Nephron progenitor cell (in vitro differentiated cells): ENCODE data around the gene MC2R.
A peak's percentile ranks its signal among the peaks of the same experiment; 100 is the strongest.

Experiments used
- DNase-seq: peaks from one replicate; pipeline ENCODE4 v3.0.0; 2021
- H3K27ac Mint-ChIP-seq: 2 replicates; pipeline ENCODE4 v1.8.0; 2021; ENCODE audit warnings: mild to moderate bottlenecking, moderate library complexity, mixed read lengths
- H3K27me3 Mint-ChIP-seq: 2 replicates; pipeline ENCODE4 v1.8.0; 2021; ENCODE audit warnings: mild to moderate bottlenecking, low read depth, mixed read lengths; ENCODE audit not compliant: poor library complexity
- H3K36me3 Mint-ChIP-seq: 2 replicates; pipeline ENCODE4 v1.8.0; 2021; ENCODE audit warnings: low read depth, mixed read lengths
- H3K4me1 Mint-ChIP-seq: 2 replicates; pipeline ENCODE4 v1.8.0; 2021; ENCODE audit warnings: mixed read lengths
- H3K4me3 Mint-ChIP-seq: 2 replicates; pipeline ENCODE4 v1.8.0; 2021; ENCODE audit warnings: mild to moderate bottlenecking, moderate library complexity, mixed read lengths
- H3K9me3 Mint-ChIP-seq: 2 replicates; pipeline ENCODE4 v1.8.0; 2021; ENCODE audit warnings: mild to moderate bottlenecking, moderate library complexity, mixed read lengths
- CTCF ChIP-seq: fragments of 200-600 bp; sonication (generic); IDR thresholded peaks from 2 replicates; pipeline ENCODE4 v1.5.0; 2021; ENCODE audit warnings: antibody characterized with exemption

Gene MC2R

GRCh38 chr18:13915391-13915790 lies at the start of gene MC2R:
Gene MC2R, minus strand, starts transcription at chr18:13915536. Its CDS starts 30,018 bp downstream, at chr18:13885518.
- H3K36me3 Mint-ChIP-seq, result no peaks in the 10 kb centered on the region
- no peak for TF ChIP-seq CTCF
- H3K27me3 Mint-ChIP-seq, result no peaks in the 10 kb centered on the region
- no peaks in the 10 kb centered on the region for H3K4me1 Mint-ChIP-seq
- H3K9me3 Mint-ChIP-seq, result no peaks in the 10 kb centered on the region
- no peak for DNase-seq
- H3K4me3 Mint-ChIP-seq, result no peak within 1 kb of the TSS
- H3K27ac Mint-ChIP-seq, result no peak within 1 kb of the TSS

- DNase-seq, result no peak
- Mint-ChIP-seq H3K36me3 (no peaks in the 10 kb centered on the region), H3K9me3 (peaks cover 32% of the 10 kb centered on the region), H3K4me3 (no peak overlapping the region), H3K4me1 (no peaks in the 10 kb centered on the region), H3K27me3 (no peaks in the 10 kb centered on the region), H3K27ac (no peak overlapping the region)
- no peak for TF ChIP-seq CTCF
Measured at GRCh38 chr18:13945811-13946210, 30.5 kb upstream of the MC2R start.

- Mint-ChIP-seq H3K27ac (no peak overlapping the region), H3K4me1 (no peaks in the 10 kb centered on the region), H3K4me3 (no peak overlapping the region), H3K27me3 (no peaks in the 10 kb centered on the region), H3K9me3 (peaks cover 21% of the 10 kb centered on the region), H3K36me3 (no peaks in the 10 kb centered on the region)
- no peak for DNase-seq
- no peak for TF ChIP-seq CTCF
Measured at GRCh38 chr18:13943338-13943737, 28.0 kb upstream of the MC2R start.

GRCh38 chr18:13940326-13940725 lies 25.0 kb upstream of the MC2R start:
- Mint-ChIP-seq H3K27me3 (peaks cover 11% of the 10 kb centered on the region), H3K4me3 (no peak overlapping the region), H3K36me3 (no peaks in the 10 kb centered on the region), H3K4me1 (no peaks in the 10 kb centered on the region), H3K27ac (peak overlapping the region; percentile 22), H3K9me3 (peaks cover 6% of the 10 kb centered on the region)
- no peak for TF ChIP-seq CTCF
- no peak for DNase-seq

- no peaks in the 10 kb centered on the region for H3K4me1 Mint-ChIP-seq
- no peak for DNase-seq
- peaks cover 23% of the 10 kb centered on the region for H3K27me3 Mint-ChIP-seq
- H3K36me3 Mint-ChIP-seq, result no peaks in the 10 kb centered on the region
- H3K27ac Mint-ChIP-seq, result no peak overlapping the region
- H3K4me3 Mint-ChIP-seq, result no peak overlapping the region
- no peak for TF ChIP-seq CTCF
- peaks cover under 1% of the 10 kb centered on the region for H3K9me3 Mint-ChIP-seq
Measured at GRCh38 chr18:13934676-13935075, 19.3 kb upstream of the MC2R start.

- Mint-ChIP-seq H3K4me3 (no peak overlapping the region), H3K4me1 (no peaks in the 10 kb centered on the region), H3K27ac (no peak overlapping the region), H3K36me3 (no peaks in the 10 kb centered on the region), H3K9me3 (peaks cover 6% of the 10 kb centered on the region), H3K27me3 (peaks cover 23% of the 10 kb centered on the region)
- no peak for DNase-seq
- no peak for TF ChIP-seq CTCF
Measured at GRCh38 chr18:13934058-13934457, 18.7 kb upstream of the MC2R start.
